ENCODE data around the gene MICAL2.

- no peak for TF ChIP-seq CTCF (IDR thresholded peaks at IDR 0.05)
- TF ChIP-seq POLR2A (IDR thresholded peaks at IDR 0.05) = no peak
- TF ChIP-seq POLR2AphosphoS5 (IDR thresholded peaks at IDR 0.05) = no peak
- no peak for TF ChIP-seq EP300 (IDR thresholded peaks at IDR 0.05)
These were observed 89.0 kb downstream of the MICAL2 start for GRCh38 chr11:12199231-12199948.
